H9 (cell line): Measurements from ENCODE around the gene ATP6V1B1. TPM values are rescaled to one million over a fixed set of nuclear protein-coding genes. Genes with fewer than 3 reads are reported as not detected.

Experiments
- DNase-seq: peaks from one replicate; pipeline ENCODE4 v3.0.0-alpha.2; 2017
- H2AFZ ChIP-seq: one replicate; pipeline ENCODE4 v1.6.1; 2013; ENCODE audit warnings: mild to moderate bottlenecking, low read length, control low read depth, moderate library complexity
- H2AK5ac ChIP-seq: 2 replicates; pipeline ENCODE4 v1.6.1; 2013; ENCODE audit warnings: low read length, control low read depth, mixed read lengths; ENCODE audit not compliant: insufficient read length
- H2BK120ac ChIP-seq: one replicate; pipeline ENCODE4 v1.6.1; 2013; ENCODE audit warnings: low read depth, mild to moderate bottlenecking, low read length, control low read depth, inconsistent platforms; ENCODE audit not compliant: poor library complexity, severe bottlenecking
- H2BK12ac ChIP-seq: 2 replicates; pipeline ENCODE4 v1.6.1; 2013; ENCODE audit warnings: low read length, control low read depth, mixed read lengths, low read depth; ENCODE audit not compliant: insufficient read length
- H2BK15ac ChIP-seq: 2 replicates; pipeline ENCODE4 v1.6.1; 2013; ENCODE audit warnings: low read depth, low read length, control low read depth
- H2BK20ac ChIP-seq: one replicate; pipeline ENCODE4 v1.6.1; 2013; ENCODE audit warnings: low read depth, mild to moderate bottlenecking, low read length, control low read depth, inconsistent platforms; ENCODE audit not compliant: poor library complexity, severe bottlenecking
- H2BK5ac ChIP-seq: 2 replicates; pipeline ENCODE4 v1.6.1; 2013; ENCODE audit warnings: low read length, control low read depth, mixed read lengths; ENCODE audit not compliant: insufficient read length
- H3K14ac ChIP-seq: 2 replicates; pipeline ENCODE4 v1.6.1; 2013; ENCODE audit warnings: low read length, control low read depth; ENCODE audit not compliant: insufficient read depth
- H3K18ac ChIP-seq: 2 replicates; pipeline ENCODE4 v1.6.1; 2013; ENCODE audit warnings: low read depth, mild to moderate bottlenecking, mixed read lengths, low read length, control low read depth; ENCODE audit not compliant: insufficient read length
- H3K23ac ChIP-seq: 2 replicates; pipeline ENCODE4 v1.6.1; 2013; ENCODE audit warnings: low read length, control low read depth, mixed read lengths, low read depth; ENCODE audit not compliant: insufficient read length
- H3K23me2 ChIP-seq: 2 replicates; pipeline ENCODE4 v1.6.1; 2013; ENCODE audit warnings: low read depth, mild to moderate bottlenecking, mixed read lengths, low read length, control low read depth; ENCODE audit not compliant: insufficient read length, poor library complexity, severe bottlenecking
- H3K27ac ChIP-seq: 2 replicates; pipeline ENCODE4 v1.5.1; 2013; ENCODE audit warnings: low read length, control low read depth, mixed read lengths, low read depth; ENCODE audit not compliant: insufficient read length
- H3K27me3 ChIP-seq: 2 replicates; pipeline ENCODE4 v1.6.1; 2013; ENCODE audit warnings: low read length, control low read depth, inconsistent platforms; ENCODE audit not compliant: insufficient read depth
- H3K4ac ChIP-seq: 2 replicates; pipeline ENCODE4 v1.6.1; 2013; ENCODE audit warnings: low read depth, mild to moderate bottlenecking, control low read depth, inconsistent platforms, low read length, moderate library complexity
- H3K4me1 ChIP-seq: 2 replicates; pipeline ENCODE4 v1.6.1; 2013; ENCODE audit warnings: low read length, control low read depth, inconsistent platforms; ENCODE audit not compliant: insufficient read depth
- H3K4me2 ChIP-seq: 2 replicates; pipeline ENCODE4 v1.6.1; 2013; ENCODE audit warnings: low read length, control low read depth, mixed read lengths; ENCODE audit not compliant: insufficient read length, insufficient read depth
- H3K56ac ChIP-seq: 2 replicates; pipeline ENCODE4 v1.6.1; 2013; ENCODE audit warnings: low read depth, mild to moderate bottlenecking, mixed read lengths, low read length, control low read depth; ENCODE audit not compliant: insufficient read length
- H3K79me1 ChIP-seq: 2 replicates; pipeline ENCODE4 v1.6.1; 2013; ENCODE audit warnings: low read depth, mild to moderate bottlenecking, moderate library complexity, low read length, control low read depth, inconsistent platforms; ENCODE audit not compliant: insufficient read depth, poor library complexity, severe bottlenecking
- H3K79me2 ChIP-seq: 2 replicates; pipeline ENCODE4 v1.6.1; 2013; ENCODE audit warnings: low read length, control low read depth, inconsistent platforms; ENCODE audit not compliant: insufficient read depth
- H3K9ac ChIP-seq: 2 replicates; pipeline ENCODE4 v1.6.1; 2013; ENCODE audit warnings: low read length, control low read depth, mixed read lengths; ENCODE audit not compliant: insufficient read length; ENCODE audit errors: extremely low read depth
- H3K9me3 ChIP-seq: one replicate; pipeline ENCODE4 v1.6.1; 2013; ENCODE audit warnings: low read depth, low read length, inconsistent platforms; ENCODE audit not compliant: control insufficient read depth
- H3T11ph ChIP-seq: one replicate; pipeline ENCODE4 v1.6.1; 2013; ENCODE audit warnings: mild to moderate bottlenecking, low read length, control low read depth, inconsistent platforms
- H4K20me1 ChIP-seq: one replicate; pipeline ENCODE4 v1.6.1; 2013; ENCODE audit not compliant: control insufficient read depth, insufficient read length, insufficient read depth
- H4K5ac ChIP-seq: 2 replicates; pipeline ENCODE4 v1.6.1; 2013; ENCODE audit warnings: low read depth, mild to moderate bottlenecking, mixed read lengths, low read length, control low read depth; ENCODE audit not compliant: insufficient read length
- H4K8ac ChIP-seq: replicated peaks from 2 replicates; pipeline ENCODE4 v1.6.1; 2013; ENCODE audit warnings: low read length, control low read depth, mixed read lengths, low read depth; ENCODE audit not compliant: insufficient read length
- H4K91ac ChIP-seq: 2 replicates; pipeline ENCODE4 v1.6.1; 2013; ENCODE audit warnings: low read depth, mild to moderate bottlenecking, moderate library complexity, mixed read lengths, low read length, control low read depth; ENCODE audit not compliant: insufficient read length
- H3K27ac Mint-ChIP-seq, 3 experiments: 2 replicates in 2 of 3; 3 replicates in 1 of 3; pipeline ENCODE4 v1.8.0; 2020 to 2021; ENCODE audit warnings: mixed read lengths in 3 of 3, mild to moderate bottlenecking in 1 of 3, moderate library complexity in 1 of 3
- H3K27me3 Mint-ChIP-seq: 2 replicates; pipeline ENCODE4 v1.8.0; 2021; ENCODE audit warnings: low read depth, mild to moderate bottlenecking, moderate library complexity, mixed read lengths
- H3K36me3 Mint-ChIP-seq, 3 experiments: 2 replicates in 2 of 3; 3 replicates in 1 of 3; pipeline ENCODE4 v1.8.0; 2020 to 2021; ENCODE audit warnings: low read depth in 3 of 3, mixed read lengths in 3 of 3; ENCODE audit not compliant: insufficient read depth in 1 of 3
- H3K4me1 Mint-ChIP-seq, 2 experiments: 2 replicates each; pipeline ENCODE4 v1.8.0; 2020; ENCODE audit warnings: mixed read lengths in 2 of 2
- H3K4me3 Mint-ChIP-seq, 2 experiments: 2 replicates in 1 of 2; 3 replicates in 1 of 2; pipeline ENCODE4 v1.8.0; 2020 to 2021; ENCODE audit warnings: mild to moderate bottlenecking in 2 of 2, mixed read lengths in 2 of 2, moderate library complexity in 1 of 2
- H3K9me3 Mint-ChIP-seq, 2 experiments: 2 replicates in 1 of 2; 3 replicates in 1 of 2; pipeline ENCODE4 v1.8.0; 2020; ENCODE audit warnings: mild to moderate bottlenecking in 2 of 2, mixed read lengths in 2 of 2, moderate library complexity in 1 of 2
- CTCF ChIP-seq: fragments of 200-600 bp; sonication (generic); conservative IDR thresholded peaks from 3 replicates; pipeline ENCODE4 v1.8.0; 2021; ENCODE audit warnings: antibody characterized with exemption, mild to moderate bottlenecking
- WGBS: extraction: QIAGEN DNeasy Blood & Tissue Kit; methylation state at CpG from one replicate; pipeline ENCODE4 v1.1.7; 2013; ENCODE audit warnings: missing lambda C conversion rate, low lambda C conversion rate, mixed read lengths; ENCODE audit not compliant: insufficient read length; ENCODE audit errors: extremely low coverage; 5-methylcytosine and 5-hydroxymethylcytosine counted together
- total RNA-seq: library from RNA; stranded (reverse); gene quantifications from 2 replicates; pipeline ENCODE4 v1.2.1, GENCODE V29; 2021

ATP6V1B1 gene
- total RNA-seq, 1 experiment from 2014 or later, result not detected

GRCh38 chr2:71003966-71004755 is 68.5 kb downstream of the ATP6V1B1 start:
- DNase-seq, result no peak
- H2BK120ac ChIP-seq, result no peak overlapping the region
- no peak overlapping the region for H2BK12ac ChIP-seq
- no peak overlapping the region for H3K14ac ChIP-seq
- no peaks in the 10 kb centered on the region for H3K79me2 ChIP-seq
- no peak overlapping the region for H3K27ac Mint-ChIP-seq
- no peak overlapping the region for H4K91ac ChIP-seq
- H3K9me3 Mint-ChIP-seq, result no peaks in the 10 kb centered on the region
- H3K4me1 ChIP-seq, result peaks cover 8% of the 10 kb centered on the region; the same call in 1 of the 2 replicates
- H3K36me3 Mint-ChIP-seq, result no peaks in the 10 kb centered on the region
- no peak overlapping the region for H3K23ac ChIP-seq
- no peak overlapping the region for H2AK5ac ChIP-seq
- H3K27me3 Mint-ChIP-seq, result peaks cover 25% of the 10 kb centered on the region
- no peaks in the 10 kb centered on the region for H3K79me1 ChIP-seq
- no peak overlapping the region for H3K56ac ChIP-seq
- H2BK20ac ChIP-seq, result no peak overlapping the region
- no peak overlapping the region for H3K9ac ChIP-seq
- no peak overlapping the region for H3K27ac ChIP-seq
- H3K4me3 Mint-ChIP-seq, result no peak overlapping the region
- H2BK5ac ChIP-seq, result no peak overlapping the region
- no peaks in the 10 kb centered on the region for H3K27me3 ChIP-seq
- peaks cover 7% of the 10 kb centered on the region for H3K23me2 ChIP-seq
- H4K5ac ChIP-seq, result no peak overlapping the region
- H3K4me1 Mint-ChIP-seq, result peaks cover 15 to 20% of the 10 kb centered on the region in 2 experiments
- no peak overlapping the region for H3K18ac ChIP-seq
- no peaks in the 10 kb centered on the region for H4K20me1 ChIP-seq
- no peaks in the 10 kb centered on the region for H3K9me3 ChIP-seq
- no peak overlapping the region for H4K8ac ChIP-seq
- no peak overlapping the region for H2BK15ac ChIP-seq
- no peak overlapping the region for H3T11ph ChIP-seq
- TF ChIP-seq CTCF, result no peak
- no CpG with 5 or more reads among the region's 11 CpGs for WGBS
- H2AFZ ChIP-seq, result no peak overlapping the region
- H3K4me2 ChIP-seq, result no peak overlapping the region
- no peak overlapping the region for H3K4ac ChIP-seq
